ACHN (cell line): ENCODE measurements around the gene CLEC3B.

ENCODE experiments used
- DNase-seq: peaks from one replicate; pipeline ENCODE4 v3.0.0-alpha.2; 2015
- in situ Hi-C: cut with HindIII; loops from 2 replicates; pipeline ENCODE4 v1.10.0; 2017; ENCODE audit warnings: low sequenced_read_pairs, low pct_ligation_motif_present, low pct_unique_long_range_greater_than_20kb

Gene CLEC3B

DNA sequence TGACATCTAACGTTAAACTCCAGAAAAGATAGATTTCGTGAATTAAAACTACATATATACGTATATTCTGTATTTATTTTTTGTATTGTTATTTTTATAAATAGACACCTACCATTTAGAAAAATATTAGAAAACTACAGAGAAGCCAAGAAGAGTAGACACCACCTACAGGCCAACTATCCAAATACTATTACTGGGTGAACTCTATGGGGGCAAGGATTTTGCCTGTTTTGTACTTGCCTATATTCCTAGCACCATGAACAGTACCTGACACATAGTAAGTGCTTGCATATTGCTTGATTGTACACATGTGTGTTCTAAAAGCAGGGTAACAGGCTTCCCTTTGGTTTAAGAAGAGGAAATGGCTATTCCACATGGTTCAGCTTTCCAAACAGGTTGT lies 24.4 kb upstream of the CLEC3B start:
- in situ Hi-C loops: no loop called here
- no peak for DNase-seq

DNA sequence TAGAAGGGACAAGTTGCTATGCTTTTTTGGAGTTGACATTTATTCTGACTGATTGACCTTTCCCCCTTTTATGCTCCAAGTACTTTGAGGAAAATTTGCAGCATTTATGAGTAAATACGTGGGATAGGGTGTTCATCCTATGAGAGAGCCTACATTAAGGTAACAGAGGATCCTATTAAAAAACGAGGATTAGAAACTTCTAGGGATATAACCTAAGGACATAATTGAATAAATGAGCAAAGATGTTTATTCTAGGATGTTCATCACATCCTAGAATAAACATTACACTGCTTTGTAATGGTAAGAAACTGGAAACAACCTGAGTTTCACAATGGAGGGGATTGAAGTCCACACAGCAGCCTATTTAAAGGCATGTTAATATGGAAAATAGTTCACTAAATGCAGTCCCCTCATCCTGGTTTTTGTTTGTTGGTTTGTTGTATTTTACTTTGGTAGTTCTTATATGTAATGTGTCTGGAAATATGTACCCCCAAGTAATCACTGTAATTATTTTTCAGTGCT lies 23.9 kb upstream of the CLEC3B start:
- in situ Hi-C loops: no loop called here
- DNase-seq: no peak

DNA sequence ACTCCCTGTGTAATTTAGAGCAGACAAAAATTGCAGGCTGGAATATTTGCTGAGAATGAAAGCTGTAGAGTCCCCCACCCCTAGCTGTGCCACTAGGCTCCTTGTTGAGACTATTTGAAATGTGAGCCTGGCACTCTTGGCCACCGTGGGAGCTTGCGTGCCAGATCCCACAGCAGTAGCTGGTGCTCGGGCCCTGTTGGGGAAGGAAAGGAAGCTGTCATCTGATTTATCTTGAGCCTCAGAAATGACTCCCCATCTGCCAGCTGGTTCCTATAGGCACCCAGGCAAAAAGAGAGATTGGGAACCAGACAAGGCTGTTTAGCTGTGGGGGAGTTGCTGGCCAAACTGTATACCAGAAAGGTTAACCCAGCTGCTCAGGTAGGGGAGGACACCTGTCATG lies 23.4 kb upstream of the CLEC3B start:
- DNase-seq: no peak
- in situ Hi-C loops: no loop called here

DNA sequence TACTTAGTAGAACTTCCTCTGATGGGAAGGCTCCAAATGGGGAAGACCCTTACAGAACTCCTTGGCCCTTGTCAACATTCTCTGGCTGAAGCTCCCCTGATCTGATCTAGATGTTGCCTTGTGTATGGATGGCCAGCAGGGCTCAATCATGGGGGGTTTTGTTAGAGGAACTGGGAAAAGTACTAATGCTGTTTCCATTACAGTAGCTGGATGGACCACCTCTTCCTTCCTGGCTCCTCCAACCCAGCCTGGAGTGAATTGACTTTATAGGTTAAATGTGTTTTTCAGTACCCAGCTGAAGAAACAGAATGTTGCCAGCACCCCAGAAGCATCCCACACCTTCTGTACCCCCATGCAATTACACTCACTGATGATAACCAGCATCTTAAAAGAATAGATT lies 22.7 kb upstream of the CLEC3B start:
- in situ Hi-C loops: no loop called here
- no peak for DNase-seq

DNA sequence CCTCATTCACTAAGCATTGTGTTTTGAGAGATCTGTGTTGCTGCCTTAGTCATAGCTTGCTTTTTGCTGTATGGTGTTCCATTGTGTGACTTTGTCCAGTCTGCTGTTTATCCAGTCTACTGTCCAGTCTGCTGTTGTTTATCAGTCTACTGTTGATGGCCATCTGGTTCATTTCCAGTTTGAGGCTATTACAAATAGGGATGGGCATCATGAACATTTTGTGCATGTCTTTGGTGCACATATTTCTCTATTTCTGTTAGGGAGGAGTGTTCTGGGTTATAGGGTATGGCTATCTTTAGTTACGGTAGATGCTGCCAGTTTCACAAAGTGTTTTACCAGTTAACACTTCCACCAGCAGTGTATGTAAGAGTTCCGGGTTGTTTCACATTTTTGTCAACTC lies 22.2 kb upstream of the CLEC3B start:
- no peak for DNase-seq
- in situ Hi-C loops: no loop called here

DNA sequence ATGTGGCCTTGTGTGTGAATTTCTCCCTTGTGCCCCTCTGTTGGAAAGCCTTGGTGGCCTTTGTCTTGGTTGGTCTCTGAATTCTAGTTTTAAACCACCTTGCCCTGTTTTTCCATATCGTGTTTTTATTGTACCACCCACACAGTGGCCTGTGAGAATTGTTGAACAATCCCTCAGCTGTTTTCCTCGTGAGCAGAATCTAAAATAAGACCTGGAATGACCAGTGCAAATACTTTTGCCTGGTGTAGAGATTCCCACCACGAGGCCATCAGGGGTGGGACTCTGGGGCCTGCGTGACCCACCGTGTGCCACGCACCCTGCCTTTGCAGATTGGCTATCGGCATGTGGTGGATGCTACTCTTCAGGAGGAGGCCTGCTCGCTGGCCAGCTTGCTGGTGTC lies 19.0 kb upstream of the CLEC3B start:
- DNase-seq: no peak
- in situ Hi-C loops: no loop called here

DNA sequence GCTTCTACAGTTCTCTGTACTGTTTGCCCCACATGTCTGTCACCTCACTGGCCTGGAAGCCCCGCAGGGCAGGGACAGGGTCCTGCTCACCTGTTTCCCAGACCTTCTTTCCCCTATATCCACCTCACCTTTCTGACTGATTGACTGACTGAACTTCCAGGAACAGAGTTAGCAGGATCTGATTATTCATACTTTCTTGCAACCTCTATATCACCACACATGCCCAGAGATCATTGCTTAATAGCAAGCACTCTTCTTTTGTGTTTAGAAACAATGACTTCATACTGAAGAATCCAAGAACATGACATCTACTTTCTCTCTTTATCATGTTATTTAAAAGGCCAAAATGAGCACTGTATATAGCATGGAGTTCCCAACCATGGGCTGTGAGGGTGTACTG lies 18.0 kb upstream of the CLEC3B start:
- in situ Hi-C loops: no loop called here
- no peak for DNase-seq

DNA sequence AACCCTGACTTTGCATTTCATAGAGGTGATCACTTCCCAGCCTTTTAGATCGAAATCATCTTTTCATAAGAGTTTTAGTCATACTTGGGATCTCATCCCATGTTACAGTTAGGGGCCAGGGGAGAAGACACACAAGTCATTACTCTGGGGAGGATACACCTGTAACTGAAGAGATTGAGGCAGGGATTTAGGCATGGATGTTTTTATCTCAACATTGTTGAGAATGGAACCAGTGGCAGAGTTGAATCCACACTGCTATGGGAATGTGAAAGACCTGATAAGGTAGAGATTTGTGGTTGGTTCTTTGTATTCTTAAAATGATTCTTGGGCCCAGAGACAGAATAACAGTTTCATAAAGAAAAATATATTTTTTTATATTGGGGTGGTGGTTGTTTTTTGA lies 16.2 kb upstream of the CLEC3B start:
- in situ Hi-C loops: no loop called here
- no peak for DNase-seq

DNA sequence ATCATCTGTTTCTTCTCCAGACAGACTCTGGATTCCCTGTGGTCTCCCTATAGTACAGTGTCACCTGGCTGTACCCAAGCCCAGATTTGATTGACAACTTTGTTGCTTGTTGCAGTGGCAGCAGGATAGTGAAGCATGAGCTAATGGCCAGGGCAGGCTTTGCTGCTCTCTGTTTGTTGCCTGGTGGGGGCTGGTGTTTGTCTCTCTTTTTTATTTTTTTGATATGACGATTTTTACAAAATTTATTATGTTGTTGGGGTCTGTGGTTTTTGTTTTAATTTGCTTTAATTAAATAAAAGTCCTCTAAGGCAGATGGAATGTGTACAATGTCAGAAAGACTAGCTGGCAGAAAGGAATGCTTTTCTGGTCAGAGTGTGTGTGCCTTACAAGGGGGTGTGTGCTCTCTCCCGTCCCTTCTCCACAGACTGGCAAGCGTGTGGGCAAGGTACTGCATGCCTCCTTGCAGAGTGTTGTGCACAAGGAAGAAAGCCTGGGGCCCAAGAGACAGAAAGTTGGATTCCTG lies 15.2 kb upstream of the CLEC3B start:
- in situ Hi-C loops: no loop called here
- peak; percentile 83 for DNase-seq

DNA sequence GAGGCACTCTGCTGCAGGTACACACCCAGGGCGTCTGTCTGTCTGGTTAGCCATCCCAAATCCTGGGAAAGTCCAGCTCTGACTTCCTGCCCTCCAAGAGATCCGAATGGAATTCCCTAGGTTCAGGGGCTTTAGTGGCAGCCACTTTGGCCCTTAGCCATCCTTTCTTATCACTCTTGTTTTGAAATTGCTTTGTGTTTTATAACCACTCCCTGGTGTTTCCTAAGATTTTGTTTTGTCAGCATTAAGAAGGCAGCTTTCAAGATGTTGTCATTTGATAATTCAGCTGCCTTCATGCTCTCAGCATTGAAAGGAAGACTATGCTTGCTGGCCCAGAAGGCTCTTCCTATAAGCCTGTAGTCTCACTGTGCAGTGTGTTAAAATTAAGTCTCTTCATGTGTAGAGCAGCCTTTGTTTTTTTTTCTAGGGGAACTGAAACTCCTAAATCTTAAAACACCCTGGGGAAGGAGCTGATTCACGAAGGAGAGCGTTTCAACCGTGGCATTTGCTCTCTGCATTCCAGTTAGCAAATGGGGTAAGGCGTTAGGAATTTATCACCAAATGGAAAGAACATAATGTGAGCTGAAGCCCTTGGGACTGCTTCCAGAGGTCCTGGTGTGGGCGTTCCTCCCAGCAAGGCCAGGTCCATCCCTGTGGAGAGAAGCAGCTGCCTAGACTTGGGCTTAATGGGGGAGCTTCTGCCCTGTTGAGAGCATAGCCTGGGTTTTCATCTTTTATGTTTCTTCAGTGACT lies 14.2 kb upstream of the CLEC3B start:
- peak; percentile 86 for DNase-seq
- in situ Hi-C loops: no loop called here

DNA sequence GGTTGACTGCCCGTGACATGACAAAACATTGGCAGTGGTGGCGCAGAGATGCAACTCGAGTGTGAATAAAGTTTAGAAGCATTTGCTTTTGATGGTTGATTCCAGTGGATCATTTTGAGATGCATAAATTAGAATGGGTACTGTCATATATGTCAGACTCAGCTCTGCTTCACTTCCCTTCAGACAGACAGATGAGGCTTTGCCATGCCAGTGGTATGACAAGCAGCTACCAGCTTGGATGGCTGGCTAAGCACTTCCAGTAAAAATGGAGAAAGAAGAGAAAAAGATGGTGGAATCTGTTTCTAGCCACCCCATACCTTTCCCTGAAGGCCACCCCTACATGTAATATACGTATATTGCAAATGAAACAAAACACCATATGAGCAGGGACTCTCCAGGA lies 13.5 kb upstream of the CLEC3B start:
- in situ Hi-C loops: no loop called here
- no peak for DNase-seq

DNA sequence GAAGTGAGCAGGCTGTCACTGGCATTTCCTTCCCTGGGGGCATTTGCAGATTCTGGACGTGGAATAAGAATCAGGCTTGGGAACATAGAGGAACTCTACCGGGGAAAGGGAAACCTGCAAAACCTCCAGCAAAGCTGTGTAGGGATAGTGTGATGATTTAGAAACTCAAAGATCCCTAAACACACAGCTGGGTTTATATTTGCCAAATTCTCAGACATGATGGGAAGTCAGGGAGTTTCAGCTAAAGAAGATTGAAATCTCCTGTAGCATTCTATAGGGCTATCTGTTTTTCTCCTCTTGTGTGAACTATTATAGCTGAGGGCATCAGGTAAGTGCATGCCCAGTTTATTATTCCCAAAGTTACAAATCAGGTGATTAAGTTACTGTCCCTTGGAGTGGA lies 9.2 kb upstream of the CLEC3B start:
- in situ Hi-C loops: no loop called here
- no peak for DNase-seq

DNA sequence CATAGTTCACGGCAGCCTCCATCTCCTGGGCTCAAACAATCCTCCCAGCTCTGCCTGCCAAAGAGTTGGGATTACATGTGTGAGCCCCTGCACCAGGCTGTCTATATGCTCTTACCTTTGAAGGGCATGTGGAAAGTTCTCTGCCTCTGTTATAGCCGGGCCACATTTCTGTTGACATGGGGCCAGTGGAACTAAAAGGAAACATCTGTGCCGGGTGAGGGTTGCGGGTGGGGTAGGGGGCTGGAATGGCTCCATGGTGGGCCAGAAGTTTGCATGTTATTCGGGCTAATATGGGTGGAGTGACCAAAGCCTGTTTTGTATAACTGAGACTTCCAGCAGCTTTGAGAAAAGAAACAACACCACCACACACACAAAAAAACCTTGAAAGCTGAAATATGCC lies 8.3 kb upstream of the CLEC3B start:
- in situ Hi-C loops: no loop called here
- no peak for DNase-seq

DNA sequence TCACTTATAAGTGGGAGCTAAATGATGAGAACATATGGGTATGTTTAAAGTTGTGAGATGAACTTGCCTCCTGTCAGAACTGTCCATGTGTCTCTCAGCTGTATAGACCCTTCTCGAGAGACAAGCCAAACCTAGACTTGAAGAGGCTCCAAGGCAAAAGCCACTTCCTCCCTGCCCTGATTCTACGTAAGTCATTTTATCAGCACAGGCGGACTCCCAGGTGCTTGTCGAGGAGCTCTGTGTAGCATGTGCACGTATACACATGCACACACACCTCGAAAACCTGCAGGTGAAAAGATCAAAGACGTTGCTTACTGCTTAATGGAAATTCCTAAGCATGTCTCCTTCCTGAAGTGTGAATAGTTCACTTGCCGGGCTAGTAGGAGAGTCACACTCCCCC lies 5.6 kb upstream of the CLEC3B start:
- no peak for DNase-seq
- in situ Hi-C loops: no loop called here

DNA sequence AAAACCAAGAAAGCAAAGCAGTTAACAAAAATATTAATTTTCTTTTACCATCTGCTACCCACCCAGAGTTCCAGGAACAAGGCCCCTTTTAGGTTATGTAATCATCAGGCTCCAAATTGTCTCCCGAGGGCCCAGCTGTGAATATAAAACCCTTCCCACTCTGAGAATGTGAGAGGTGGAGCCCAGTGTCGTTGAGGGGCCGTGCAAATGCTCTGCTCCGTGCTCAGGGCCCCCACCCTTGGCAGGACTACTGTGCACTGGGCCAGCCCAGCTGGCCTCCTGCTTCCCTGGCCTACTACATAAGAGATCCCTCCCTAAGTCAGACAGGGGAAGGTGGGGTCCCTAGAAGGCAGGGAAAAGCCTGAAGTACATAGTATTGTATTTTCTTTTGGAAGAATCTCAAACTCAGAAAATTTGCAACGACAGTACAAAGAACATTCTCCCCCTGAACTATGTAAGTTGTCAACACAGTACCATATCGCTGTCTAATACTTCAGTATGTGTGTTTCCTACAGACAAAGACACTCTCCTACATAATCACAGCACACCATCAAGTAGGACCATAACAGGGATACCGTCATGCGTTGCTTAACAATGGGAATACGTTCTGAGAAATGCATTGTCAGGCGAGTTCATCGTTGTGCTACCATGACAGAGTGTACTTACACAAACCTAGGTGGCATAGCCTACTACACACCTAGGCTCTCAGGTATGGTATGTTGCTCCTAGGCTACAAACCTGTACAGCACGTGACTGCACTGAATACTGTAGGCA lies 4.4 kb upstream of the CLEC3B start:
- in situ Hi-C loops: no loop called here
- DNase-seq: no peak

DNA sequence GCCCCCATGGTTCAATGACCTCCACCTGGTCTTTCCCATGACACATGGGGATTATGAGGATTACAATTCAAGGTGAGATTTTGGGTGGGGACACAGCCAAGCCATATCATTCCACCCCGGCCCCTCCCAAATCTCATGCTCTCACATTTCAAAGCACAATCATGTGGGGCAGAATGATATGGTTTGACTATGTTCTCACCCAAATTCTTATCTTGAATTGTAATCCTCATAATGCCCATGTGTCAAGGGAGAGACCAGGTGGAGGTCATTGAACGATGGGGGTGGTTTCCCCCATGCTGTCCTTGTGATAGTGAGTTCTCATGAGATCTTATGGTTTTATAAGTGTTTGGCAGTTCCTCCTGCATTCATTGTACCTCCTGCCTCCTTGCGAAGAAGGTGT lies 2.4 kb upstream of the CLEC3B start:
- in situ Hi-C loops: no loop called here

DNA sequence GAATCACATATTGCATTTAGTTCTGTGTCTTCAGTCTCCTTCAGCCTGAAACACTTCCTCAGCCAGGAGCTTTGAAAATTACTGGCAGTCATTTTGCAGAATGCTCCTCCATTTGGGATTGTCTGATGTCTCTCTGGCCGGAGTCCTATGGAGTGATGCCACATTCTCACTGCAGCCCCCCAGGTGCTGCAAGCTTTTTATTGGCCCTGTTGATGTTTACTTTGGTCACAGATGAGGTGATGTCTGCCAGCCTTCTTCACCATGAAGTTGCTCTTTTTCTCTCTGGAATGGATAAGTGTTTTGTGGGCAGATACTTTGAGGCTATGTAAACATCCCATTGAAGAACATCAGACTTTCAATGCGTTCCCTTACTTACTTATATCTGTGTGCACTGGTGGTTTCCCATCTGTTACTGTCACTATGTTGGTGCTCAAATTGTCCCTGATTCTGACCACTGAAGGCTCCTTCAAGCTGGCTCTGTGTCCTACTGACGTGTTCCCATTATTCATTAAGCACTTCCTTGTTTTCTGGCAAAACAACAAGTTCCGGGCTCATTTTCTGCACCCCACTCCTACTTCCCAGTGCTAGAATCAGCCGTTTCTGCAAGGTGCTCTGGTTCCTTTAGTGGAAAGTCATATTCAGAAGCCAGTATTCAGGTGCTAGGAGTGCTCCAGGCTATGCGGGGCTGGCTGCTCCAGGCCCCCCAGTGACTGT lies 1.4 kb upstream of the CLEC3B start:
- DNase-seq: no peak
- in situ Hi-C loops: no loop called here

More for the DNA sequence above, 2.4 kb upstream of the CLEC3B start:
- no peak for DNase-seq

DNA sequence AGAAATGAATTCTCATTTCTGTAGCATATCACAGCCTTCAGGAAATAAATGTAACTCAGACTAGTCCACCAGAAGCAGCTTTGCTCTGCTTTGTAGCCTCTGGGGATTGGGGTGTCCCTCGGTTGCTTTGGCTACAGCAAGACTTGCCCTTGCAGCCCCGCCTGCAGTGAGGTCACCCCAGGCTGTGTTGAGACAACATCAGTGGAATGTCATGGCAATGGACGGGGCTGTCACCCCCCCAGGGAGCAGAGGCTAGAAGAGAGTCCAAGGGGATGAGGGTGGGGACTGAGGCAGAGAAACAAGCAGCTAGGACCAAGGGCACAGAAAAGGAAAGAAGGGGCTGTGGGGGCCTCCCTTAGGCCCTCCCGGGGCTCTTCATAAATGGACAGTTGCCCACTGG lies 854 bp downstream of the CLEC3B start:
- DNase-seq: no peak
- in situ Hi-C loops: no loop called here

DNA sequence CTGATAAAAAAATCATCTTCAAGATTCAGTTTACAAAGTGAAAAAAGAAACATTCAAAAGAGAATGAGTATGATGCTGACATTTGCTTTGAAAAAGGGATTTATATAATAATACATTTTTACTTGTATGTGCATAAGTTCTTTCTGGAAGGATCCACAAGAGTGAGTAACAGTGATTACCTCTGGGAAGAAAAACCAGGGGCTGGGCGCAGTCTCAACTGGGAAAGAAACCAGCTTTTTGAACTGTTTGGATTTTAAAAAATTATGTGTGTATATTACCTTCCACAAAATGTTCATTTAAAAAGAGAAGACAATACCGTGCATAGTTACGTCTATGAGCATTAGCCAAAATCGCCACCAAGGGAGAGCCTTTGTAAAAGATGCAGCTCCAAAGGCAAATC lies 1.3 kb downstream of the CLEC3B start:
- no peak for DNase-seq
- in situ Hi-C loops: no loop called here
